HFFc6 (cell line): ENCODE data around the gene SYNC. TPM values are rescaled to one million over a fixed set of nuclear protein-coding genes. Genes with fewer than 3 reads are reported as not detected.

ENCODE experiments used
- DNase-seq: peaks from one replicate; pipeline ENCODE4 v3.0.0-alpha.2; 2018
- H3K27ac Mint-ChIP-seq: 2 replicates; pipeline ENCODE4 v1.8.0; 2020; ENCODE audit warnings: mild to moderate bottlenecking, mixed read lengths
- H3K27me3 Mint-ChIP-seq: 2 replicates; pipeline ENCODE4 v1.8.0; 2021; ENCODE audit warnings: mild to moderate bottlenecking, moderate library complexity, mixed read lengths; ENCODE audit not compliant: insufficient read depth
- H3K36me3 Mint-ChIP-seq: 2 replicates; pipeline ENCODE4 v1.8.0; 2021; ENCODE audit warnings: low read depth, mixed read lengths
- H3K4me1 Mint-ChIP-seq: 2 replicates; pipeline ENCODE4 v1.8.0; 2020; ENCODE audit warnings: low read depth, mixed read lengths
- H3K4me3 Mint-ChIP-seq: 2 replicates; pipeline ENCODE4 v1.8.0; 2020; ENCODE audit warnings: mild to moderate bottlenecking, moderate library complexity, mixed read lengths
- H3K9me3 Mint-ChIP-seq: 2 replicates; pipeline ENCODE4 v1.8.0; 2020; ENCODE audit warnings: mild to moderate bottlenecking, mixed read lengths
- total RNA-seq, 6 experiments: library from RNA; stranded (reverse); fragmentation: NEBNext Ultra II Directional; extraction: Animal tissue kit (Norgen Biotek cat#: 25700); gene quantifications; 2 replicates in 1 of 6; 3 replicates in 5 of 6; pipeline ENCODE4 v1.2.3, GENCODE V29; 2021
- TF ChIP-seq, protein P1 (sequence below): fragments of 200-600 bp; sonication (generic); IDR thresholded peaks from 2 replicates; pipeline ENCODE4 v1.5.0; 2021; ENCODE audit warnings: antibody characterized with exemption, mild to moderate bottlenecking

The SYNC gene
- total RNA-seq, 6 experiments from 2014 or later, result 40.8 to 51.1 (median 48.1) TPM

DNA sequence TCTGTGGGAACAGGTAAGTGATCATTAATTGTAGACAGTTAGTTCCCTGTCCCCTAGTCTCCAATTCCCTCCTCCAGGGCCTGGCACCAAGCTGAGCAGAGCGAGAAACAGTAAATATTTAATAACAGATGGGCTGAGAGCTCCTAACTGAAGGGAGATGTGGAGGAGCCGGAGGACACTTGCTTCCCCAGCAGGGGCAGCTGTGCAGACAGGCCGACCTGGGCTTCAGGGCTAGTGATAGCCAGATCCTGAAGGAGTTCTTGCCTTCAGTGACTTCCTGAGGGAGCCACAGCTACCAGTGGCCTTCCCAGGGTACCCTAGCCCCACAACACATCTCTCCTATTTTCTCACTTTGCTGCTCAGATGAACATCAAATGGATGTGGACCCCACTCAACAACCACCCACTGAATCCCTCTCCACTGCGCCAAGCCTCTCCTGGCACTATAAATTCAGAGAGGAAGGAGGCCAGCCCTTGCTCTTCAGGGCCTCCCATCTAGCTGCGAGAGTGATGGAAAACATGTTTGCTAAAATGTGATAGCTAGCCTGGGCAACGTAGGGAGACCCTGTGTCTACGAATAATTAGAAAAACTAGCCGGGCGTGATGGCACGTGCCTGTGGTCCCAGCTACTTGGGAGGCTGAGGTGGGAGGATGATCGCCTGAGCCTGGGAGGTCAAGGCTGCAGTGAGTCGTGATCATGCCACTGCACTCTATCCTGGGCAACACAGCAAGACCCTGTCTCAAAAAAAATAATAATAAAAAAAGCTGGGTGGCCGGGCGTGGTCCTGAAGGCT, 26.9 kb upstream of the SYNC start:
- Mint-ChIP-seq H3K9me3 (no peaks in the 10 kb centered on the region), H3K27me3 (peaks cover 1% of the 10 kb centered on the region; the same call in 1 of the 2 replicates), H3K27ac (no peak overlapping the region), H3K4me3 (no peak overlapping the region), H3K36me3 (no peaks in the 10 kb centered on the region), H3K4me1 (peaks cover 33% of the 10 kb centered on the region)
- DNase-seq, result no peak
- TF ChIP-seq, protein P1, sequence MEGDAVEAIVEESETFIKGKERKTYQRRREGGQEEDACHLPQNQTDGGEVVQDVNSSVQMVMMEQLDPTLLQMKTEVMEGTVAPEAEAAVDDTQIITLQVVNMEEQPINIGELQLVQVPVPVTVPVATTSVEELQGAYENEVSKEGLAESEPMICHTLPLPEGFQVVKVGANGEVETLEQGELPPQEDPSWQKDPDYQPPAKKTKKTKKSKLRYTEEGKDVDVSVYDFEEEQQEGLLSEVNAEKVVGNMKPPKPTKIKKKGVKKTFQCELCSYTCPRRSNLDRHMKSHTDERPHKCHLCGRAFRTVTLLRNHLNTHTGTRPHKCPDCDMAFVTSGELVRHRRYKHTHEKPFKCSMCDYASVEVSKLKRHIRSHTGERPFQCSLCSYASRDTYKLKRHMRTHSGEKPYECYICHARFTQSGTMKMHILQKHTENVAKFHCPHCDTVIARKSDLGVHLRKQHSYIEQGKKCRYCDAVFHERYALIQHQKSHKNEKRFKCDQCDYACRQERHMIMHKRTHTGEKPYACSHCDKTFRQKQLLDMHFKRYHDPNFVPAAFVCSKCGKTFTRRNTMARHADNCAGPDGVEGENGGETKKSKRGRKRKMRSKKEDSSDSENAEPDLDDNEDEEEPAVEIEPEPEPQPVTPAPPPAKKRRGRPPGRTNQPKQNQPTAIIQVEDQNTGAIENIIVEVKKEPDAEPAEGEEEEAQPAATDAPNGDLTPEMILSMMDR, result no peak

DNA sequence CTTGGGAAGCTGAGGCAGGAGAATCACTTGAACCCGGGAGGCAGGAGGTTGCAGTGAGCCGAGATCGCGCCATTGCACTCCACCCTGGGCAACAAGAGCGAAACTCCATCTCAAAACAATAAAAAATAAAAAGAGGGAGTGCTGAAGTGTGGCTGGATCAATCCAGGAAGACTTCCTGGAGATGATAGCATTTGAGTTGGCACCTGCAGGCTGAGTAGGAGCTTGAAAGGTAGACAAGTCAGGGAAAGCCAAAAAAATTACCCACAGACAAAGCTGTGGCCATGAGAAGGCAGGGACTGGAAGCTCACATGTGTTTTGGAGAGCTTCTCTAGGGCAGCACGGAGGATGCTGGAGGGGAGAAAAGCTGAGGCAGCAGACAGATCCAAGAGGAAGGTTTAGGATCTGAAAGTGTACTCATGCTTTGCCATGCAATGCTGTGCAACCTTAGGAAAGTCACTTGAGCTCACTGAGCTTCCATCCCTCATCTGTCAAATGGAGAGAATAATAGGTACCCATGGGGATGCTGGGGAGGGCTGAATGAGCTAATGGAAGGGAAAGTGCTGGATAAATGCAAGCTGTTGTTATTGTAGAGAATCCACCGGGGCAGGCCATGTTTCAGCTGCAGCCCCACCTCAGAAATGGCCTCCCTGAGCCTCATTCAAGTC, 26.0 kb upstream of the SYNC start:
- Mint-ChIP-seq H3K27me3 (peaks cover 1% of the 10 kb centered on the region; the same call in 1 of the 2 replicates), H3K27ac (no peak overlapping the region), H3K4me1 (peaks cover 35% of the 10 kb centered on the region), H3K36me3 (no peaks in the 10 kb centered on the region), H3K9me3 (no peaks in the 10 kb centered on the region), H3K4me3 (no peak overlapping the region)
- DNase-seq, result no peak
- TF ChIP-seq, protein P1, result no peak

DNA sequence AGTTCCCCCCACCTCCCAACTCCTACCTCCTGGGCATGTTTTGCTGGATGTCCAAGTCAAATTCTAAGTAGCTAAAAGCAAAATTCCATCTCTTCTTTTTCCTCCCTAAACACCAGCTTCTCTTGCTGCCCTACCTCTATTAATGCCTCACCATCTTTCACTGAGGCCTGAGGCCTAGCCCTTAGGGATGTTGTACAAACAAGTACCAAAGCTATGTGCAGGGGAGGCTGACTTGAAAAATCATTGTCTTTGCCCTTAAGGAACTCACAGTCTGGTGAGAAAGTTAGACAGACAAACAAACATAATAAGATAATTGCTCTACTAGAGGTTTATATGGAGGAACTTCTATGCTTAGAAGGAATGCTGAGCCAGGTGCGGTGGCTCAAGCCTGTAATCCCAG, 25.3 kb upstream of the SYNC start:
- TF ChIP-seq, protein P1, result no peak
- H3K4me1 Mint-ChIP-seq, result peaks cover 35% of the 10 kb centered on the region
- H3K36me3 Mint-ChIP-seq, result no peaks in the 10 kb centered on the region
- no peaks in the 10 kb centered on the region for H3K9me3 Mint-ChIP-seq
- H3K4me3 Mint-ChIP-seq, result no peak overlapping the region
- peaks cover 1% of the 10 kb centered on the region; the same call in 1 of the 2 replicates for H3K27me3 Mint-ChIP-seq
- no peak overlapping the region for H3K27ac Mint-ChIP-seq
- DNase-seq, result no peak

DNA sequence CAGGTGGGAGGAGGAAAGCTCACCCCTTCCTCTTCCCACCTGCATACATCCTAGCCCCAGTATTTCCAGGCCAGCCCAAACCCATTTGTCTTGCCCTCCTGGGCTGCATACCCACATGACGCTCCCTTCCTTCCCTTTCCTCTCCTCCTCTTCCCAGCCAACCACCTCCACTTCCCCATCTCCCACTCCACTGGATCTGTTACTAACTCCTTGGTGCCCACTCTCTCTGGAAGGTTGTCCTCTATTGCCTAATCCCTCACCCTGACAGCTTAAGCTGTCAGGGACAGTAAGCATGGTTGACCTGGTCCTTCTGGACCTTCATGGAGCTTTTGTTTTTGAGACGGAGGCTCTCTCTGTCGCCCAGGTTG, 23.0 kb upstream of the SYNC start:
- Mint-ChIP-seq H3K36me3 (no peaks in the 10 kb centered on the region), H3K4me3 (peak overlapping the region; percentile 28; the same call in 1 of the 2 replicates), H3K27me3 (peaks cover 6% of the 10 kb centered on the region), H3K4me1 (peaks cover 37% of the 10 kb centered on the region), H3K9me3 (no peaks in the 10 kb centered on the region), H3K27ac (peak overlapping the region; percentile 90)
- no peak for DNase-seq
- TF ChIP-seq, protein P1, result no peak

DNA sequence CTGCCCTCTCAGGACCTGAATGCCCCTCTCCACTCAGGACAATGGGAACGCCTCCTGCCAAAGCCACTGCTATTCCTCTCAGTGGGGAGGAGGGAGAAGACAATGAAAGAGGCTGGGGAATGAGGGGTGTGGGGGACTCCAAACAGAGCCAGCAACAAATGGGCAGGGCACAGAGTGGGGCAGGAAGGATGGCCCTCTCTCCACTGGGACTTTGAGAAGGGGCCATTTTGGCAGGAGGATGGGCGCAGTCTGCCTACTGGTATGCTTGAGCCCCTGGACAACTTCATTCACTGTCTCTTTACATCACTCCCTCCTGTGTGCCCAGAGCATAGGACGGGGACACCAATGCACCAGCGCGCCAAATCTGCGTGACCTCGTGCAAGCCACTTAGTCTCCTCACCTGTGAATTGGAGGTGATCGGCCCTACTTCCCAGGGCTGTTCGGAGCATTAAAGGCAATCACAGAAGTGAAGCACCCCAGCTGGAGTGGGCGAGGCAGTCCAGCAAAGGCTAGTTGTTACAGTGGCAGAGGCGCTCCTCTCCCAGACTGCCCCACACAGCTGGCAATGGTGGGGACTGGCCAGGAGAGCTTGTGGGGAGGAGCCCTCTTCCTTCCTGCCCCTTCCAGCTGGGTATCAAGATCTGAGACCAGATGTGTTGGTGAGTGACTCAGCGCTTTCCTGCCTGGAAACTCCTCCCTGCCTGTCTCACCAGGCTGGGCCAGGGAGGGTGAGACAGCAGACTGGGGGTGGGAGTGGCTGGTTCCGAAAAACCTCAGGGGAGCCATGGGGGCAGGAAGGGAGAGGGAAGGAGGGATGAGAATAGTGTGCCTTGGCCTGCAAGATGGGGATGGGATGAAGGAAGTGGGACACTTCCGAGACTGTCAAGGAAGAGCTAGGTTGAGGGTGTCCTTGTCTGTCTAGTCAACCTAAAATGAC, 22.4 kb upstream of the SYNC start:
- peaks cover 32% of the 10 kb centered on the region for H3K4me1 Mint-ChIP-seq
- H3K36me3 Mint-ChIP-seq, result no peaks in the 10 kb centered on the region
- TF ChIP-seq, protein P1, result no peak
- DNase-seq, result peak; percentile 85
- peaks cover 6% of the 10 kb centered on the region for H3K27me3 Mint-ChIP-seq
- H3K4me3 Mint-ChIP-seq, result peak overlapping the region; percentile 31
- no peaks in the 10 kb centered on the region for H3K9me3 Mint-ChIP-seq
- H3K27ac Mint-ChIP-seq, result peak overlapping the region; percentile 90
